Upper lobe of left lung (tissue), 4 donors: ENCODE data around the gene SLC26A11.

Source experiments
- CTCF ChIP-seq, 6 experiments: fragments of 450-650 bp in 4 of 6; fragments of 200-600 bp in 2 of 6; sonication (generic) in 2 of 6; IDR thresholded peaks; one replicate each; pipeline ENCODE4 v1.5.1; 2016 to 2019; ENCODE audit warnings: antibody characterized with exemption in 6 of 6
- POLR2A ChIP-seq, 4 donors: fragments of 450-650 bp; IDR thresholded peaks; one replicate each; pipeline ENCODE4 v1.5.1; 2016 to 2017; ENCODE audit warnings: antibody characterized with exemption in 4 of 4, mild to moderate bottlenecking in 2 of 4

- TF ChIP-seq CTCF (IDR thresholded peaks at IDR 0.05) = no peak
- no peak for TF ChIP-seq POLR2A (IDR thresholded peaks at IDR 0.05)
Observed at GRCh38 chr17:80294653-80295052, 74.4 kb downstream of the SLC26A11 start.
